KMS-11 (cell line): ENCODE data around the gene NEU1.

Source experiments
- H2AFZ ChIP-seq: fragments of 200-600 bp; sonication (generic); 2 replicates; pipeline ENCODE4 v1.6.1; 2016; ENCODE audit warnings: antibody characterized with exemption, mixed run types, low read depth
- H3K27ac ChIP-seq: fragments of 200-600 bp; sonication (generic); 2 replicates; pipeline ENCODE4 v1.6.1; 2016; ENCODE audit warnings: mild to moderate bottlenecking, mixed run types
- H3K27me3 ChIP-seq: fragments of 200-600 bp; sonication (generic); 2 replicates; pipeline ENCODE4 v1.6.1; 2017; ENCODE audit warnings: mild to moderate bottlenecking, low read depth, mixed run types, moderate library complexity; ENCODE audit not compliant: insufficient read depth
- H3K36me3 ChIP-seq: fragments of 200-600 bp; sonication (generic); 2 replicates; pipeline ENCODE4 v1.6.1; 2017; ENCODE audit warnings: mild to moderate bottlenecking, mixed run types; ENCODE audit not compliant: insufficient read depth
- H3K4me1 ChIP-seq: fragments of 200-600 bp; sonication (generic); 2 replicates; pipeline ENCODE4 v1.6.1; 2016; ENCODE audit warnings: mild to moderate bottlenecking, low read depth, mixed run types; ENCODE audit not compliant: poor library complexity, severe bottlenecking
- H3K4me2 ChIP-seq: fragments of 200-600 bp; sonication (generic); 2 replicates; pipeline ENCODE4 v1.7.0; 2016; ENCODE audit warnings: mild to moderate bottlenecking, mixed run types
- H3K4me3 ChIP-seq: fragments of 200-600 bp; sonication (generic); IDR thresholded peaks from 2 replicates; pipeline ENCODE4 v1.6.1; 2017; ENCODE audit warnings: low read depth, low read length, mixed read lengths; ENCODE audit not compliant: insufficient read depth
- H3K79me2 ChIP-seq: fragments of 200-600 bp; sonication (generic); 2 replicates; pipeline ENCODE4 v1.6.1; 2016; ENCODE audit warnings: low read depth, mixed run types; ENCODE audit not compliant: insufficient read depth
- H3K9ac ChIP-seq: fragments of 200-600 bp; sonication (generic); 2 replicates; pipeline ENCODE4 v1.6.1; 2016; ENCODE audit warnings: mild to moderate bottlenecking, mixed run types
- H4K20me1 ChIP-seq: fragments of 200-600 bp; sonication (generic); 2 replicates; pipeline ENCODE4 v1.6.1; 2016; ENCODE audit warnings: mild to moderate bottlenecking, mixed run types; ENCODE audit not compliant: insufficient read depth
- CTCF ChIP-seq: fragments of 200-600 bp; sonication (generic); conservative IDR thresholded peaks from 2 replicates; pipeline ENCODE4 v1.6.1; 2017; ENCODE audit warnings: low read depth, mild to moderate bottlenecking, antibody characterized with exemption, low read length, moderate library complexity, mixed read lengths

Gene NEU1

DNA sequence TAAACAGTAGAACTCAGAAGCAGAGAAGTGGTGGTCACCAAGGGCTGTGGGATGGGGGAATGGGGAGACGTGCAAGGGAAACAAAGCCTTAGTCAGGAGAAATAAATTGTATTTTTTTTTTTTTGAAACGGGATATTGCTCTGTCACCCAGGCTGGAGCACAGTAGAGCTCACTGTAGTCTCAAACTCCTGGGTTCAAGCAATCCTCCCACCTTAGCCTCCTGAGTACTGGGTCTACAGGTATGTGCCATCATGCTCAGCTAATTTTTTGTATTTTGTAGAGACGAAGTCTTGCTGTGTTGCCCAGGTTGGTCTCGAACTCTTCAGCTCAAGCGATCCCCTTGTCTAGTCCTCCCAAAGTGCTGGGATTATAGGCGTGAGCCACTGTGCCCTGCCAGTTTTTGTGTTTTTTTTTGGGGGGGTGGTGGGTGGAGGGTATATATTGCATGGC lies 31.7 kb downstream of the NEU1 start:
- Histone ChIP-seq H3K9ac (peak overlapping the region; percentile 57; the same call in 1 of the 2 replicates), H3K27ac (peak overlapping the region; percentile 60; the same call in 1 of the 2 replicates), H3K4me2 (peak overlapping the region; percentile 91), H3K27me3 (no peaks in the 10 kb centered on the region), H4K20me1 (no peaks in the 10 kb centered on the region), H3K4me3 (no peak overlapping the region), H3K4me1 (peaks cover 24% of the 10 kb centered on the region), H3K36me3 (peaks cover 5% of the 10 kb centered on the region; the same call in 1 of the 2 replicates), H3K79me2 (peaks cover 70% of the 10 kb centered on the region), H2AFZ (no peak overlapping the region)
- TF ChIP-seq CTCF, result no peak

- Histone ChIP-seq H3K27ac (peak overlapping the region; percentile 60; the same call in 1 of the 2 replicates), H4K20me1 (no peaks in the 10 kb centered on the region), H3K9ac (peak overlapping the region; percentile 32; the same call in 1 of the 2 replicates), H3K4me1 (peaks cover 36% of the 10 kb centered on the region), H3K4me2 (peak overlapping the region; percentile 91; the same call in 1 of the 2 replicates), H3K36me3 (no peaks in the 10 kb centered on the region), H2AFZ (no peak overlapping the region), H3K27me3 (no peaks in the 10 kb centered on the region), H3K4me3 (no peak overlapping the region), H3K79me2 (peaks cover 59% of the 10 kb centered on the region)
- TF ChIP-seq CTCF, result peak; percentile 76
These were observed 32.9 kb downstream of the NEU1 start for GRCh38 chr6:31829633-31830283.

- Histone ChIP-seq H3K4me3 (no peak within 1 kb of the TSS), H3K27me3 (no peaks in the 10 kb centered on the region), H3K36me3 (no peaks in the 10 kb centered on the region), H2AFZ (peak within 1 kb of the TSS; percentile 36), H3K9ac (peak within 1 kb of the TSS; percentile 55; the same call in 1 of the 2 replicates), H3K27ac (peak within 1 kb of the TSS; percentile 71), H3K4me1 (peaks cover 48% of the 10 kb centered on the region), H4K20me1 (no peaks in the 10 kb centered on the region), H3K4me2 (peak within 1 kb of the TSS; percentile 79), H3K79me2 (peaks cover 37% of the 10 kb centered on the region)
- no peak for TF ChIP-seq CTCF
These were observed 35.1 kb downstream of the NEU1 start, which contains the start of gene HSPA1B for GRCh38 chr6:31827286-31828079. Gene HSPA1B, plus strand, starts transcription at chr6:31827738. Its CDS starts 213 bp downstream, at chr6:31827951.

GRCh38 chr6:31826793-31827285 lies 35.8 kb downstream of the NEU1 start:
- H3K27me3 ChIP-seq, result no peaks in the 10 kb centered on the region
- no peak for TF ChIP-seq CTCF
- no peak overlapping the region for H3K4me3 ChIP-seq
- H4K20me1 ChIP-seq, result no peaks in the 10 kb centered on the region
- H3K36me3 ChIP-seq, result no peaks in the 10 kb centered on the region
- peaks cover 31% of the 10 kb centered on the region for H3K79me2 ChIP-seq
- peak overlapping the region; percentile 71 for H3K27ac ChIP-seq
- peak overlapping the region; percentile 55; the same call in 1 of the 2 replicates for H3K9ac ChIP-seq
- peaks cover 50% of the 10 kb centered on the region for H3K4me1 ChIP-seq
- peak overlapping the region; percentile 36 for H2AFZ ChIP-seq
- peak overlapping the region; percentile 79 for H3K4me2 ChIP-seq
